HEK293 (cell line): ENCODE data around the gene ZNF668.
A peak's percentile ranks its signal among the peaks of the same experiment; 100 is the strongest.

ENCODE experiments used
- GLIS2 ChIP-seq: fragments of 450-650 bp; formaldehyde crosslinking; IDR thresholded peaks from 2 replicates; pipeline ENCODE4 v1.5.1; 2016; ENCODE audit warnings: missing biosample characterization, missing genetic modification characterization
- HOXA7 ChIP-seq: sonication (generic); formaldehyde crosslinking; IDR thresholded peaks from 2 replicates; pipeline ENCODE4 v1.8.1; 2022; ENCODE audit warnings: missing genetic modification reagents, borderline replicate concordance
- HOXC10 ChIP-seq: sonication (generic); formaldehyde crosslinking; IDR thresholded peaks from 2 replicates; pipeline ENCODE4 v1.8.1; 2023; ENCODE audit warnings: mild to moderate bottlenecking, missing genetic modification reagents
- KLF10 ChIP-seq: fragments of 450-650 bp; IDR thresholded peaks from 2 replicates; pipeline ENCODE4 v1.5.1; 2018; ENCODE audit warnings: missing biosample characterization, mild to moderate bottlenecking, missing genetic modification characterization
- KLF16 ChIP-seq: fragments of 450-650 bp; formaldehyde crosslinking; IDR thresholded peaks from 2 replicates; pipeline ENCODE4 v1.5.1; 2017; ENCODE audit warnings: missing biosample characterization, missing genetic modification characterization
- SCRT2 ChIP-seq: fragments of 450-650 bp; formaldehyde crosslinking; IDR thresholded peaks from 2 replicates; pipeline ENCODE4 v1.5.1; 2016; ENCODE audit warnings: missing biosample characterization, missing genetic modification characterization
- SP7 ChIP-seq: fragments of 450-650 bp; formaldehyde crosslinking; IDR thresholded peaks from 2 replicates; pipeline ENCODE4 v1.5.1; 2016; ENCODE audit warnings: missing biosample characterization, missing genetic modification characterization
- ZBTB17 ChIP-seq: fragments of 450-650 bp; formaldehyde crosslinking; IDR thresholded peaks from 2 replicates; pipeline ENCODE4 v1.5.1; 2016; ENCODE audit warnings: missing biosample characterization, missing genetic modification characterization
- ZBTB6 ChIP-seq: fragments of 450-650 bp; formaldehyde crosslinking; IDR thresholded peaks from 2 replicates; pipeline ENCODE4 v1.5.1; 2017; ENCODE audit warnings: missing biosample characterization, missing genetic modification characterization
- ZBTB7A ChIP-seq: fragments of 450-650 bp; formaldehyde crosslinking; IDR thresholded peaks from 2 replicates; pipeline ENCODE4 v1.5.1; 2016; ENCODE audit warnings: low read depth, missing biosample characterization, missing genetic modification characterization
- ZBTB8A ChIP-seq: fragments of 450-650 bp; formaldehyde crosslinking; IDR thresholded peaks from 2 replicates; pipeline ENCODE4 v1.5.1; 2016; ENCODE audit warnings: missing biosample characterization, missing genetic modification characterization
- ZEB2 ChIP-seq: fragments of 450-650 bp; formaldehyde crosslinking; IDR thresholded peaks from 2 replicates; pipeline ENCODE4 v1.5.1; 2016; ENCODE audit warnings: missing biosample characterization, missing genetic modification characterization
- ZFP3 ChIP-seq: fragments of 450-650 bp; formaldehyde crosslinking; IDR thresholded peaks from 2 replicates; pipeline ENCODE4 v1.5.1; 2016; ENCODE audit warnings: low read depth, missing biosample characterization, missing genetic modification characterization
- ZNF132 ChIP-seq: fragments of 450-650 bp; formaldehyde crosslinking; IDR thresholded peaks from 2 replicates; pipeline ENCODE4 v1.5.1; 2017; ENCODE audit warnings: missing biosample characterization, missing genetic modification characterization, borderline replicate concordance
- ZNF133 ChIP-seq: fragments of 450-650 bp; formaldehyde crosslinking; IDR thresholded peaks from 2 replicates; pipeline ENCODE4 v1.5.1; 2016; ENCODE audit warnings: missing biosample characterization, missing genetic modification characterization
- ZNF175 ChIP-seq: fragments of 450-650 bp; formaldehyde crosslinking; IDR thresholded peaks from 2 replicates; pipeline ENCODE4 v1.5.1; 2016; ENCODE audit warnings: missing biosample characterization, missing genetic modification characterization
- ZNF184 ChIP-seq: fragments of 450-650 bp; IDR thresholded peaks from 2 replicates; pipeline ENCODE4 v1.5.1; 2018; ENCODE audit warnings: missing biosample characterization, mild to moderate bottlenecking, missing genetic modification characterization
- ZNF24 ChIP-seq: fragments of 450-650 bp; formaldehyde crosslinking; IDR thresholded peaks from 2 replicates; pipeline ENCODE4 v1.5.1; 2016; ENCODE audit warnings: missing biosample characterization, missing genetic modification characterization
- ZNF248 ChIP-seq: fragments of 450-650 bp; formaldehyde crosslinking; IDR thresholded peaks from 2 replicates; pipeline ENCODE4 v1.5.1; 2017; ENCODE audit warnings: missing biosample characterization, missing genetic modification characterization
- ZNF274 ChIP-seq, 2 experiments: fragments of 200-500 bp in 1 of 2; fragments of 450-650 bp in 1 of 2; sonication (Bioruptor generic) in 1 of 2; formaldehyde crosslinking in 1 of 2; IDR thresholded peaks; 2 replicates each; pipeline versions ENCODE4 v1.5.1 to v1.6.1; 2014 to 2016; ENCODE audit warnings: borderline replicate concordance in 1 of 2, inconsistent platforms in 1 of 2, low read length in 1 of 2, missing biosample characterization in 1 of 2, missing genetic modification characterization in 1 of 2
- ZNF324 ChIP-seq: fragments of 450-650 bp; formaldehyde crosslinking; IDR thresholded peaks from 2 replicates; pipeline ENCODE4 v1.5.1; 2016; ENCODE audit warnings: missing biosample characterization, missing genetic modification characterization
- ZNF394 ChIP-seq: fragments of 450-650 bp; formaldehyde crosslinking; IDR thresholded peaks from 2 replicates; pipeline ENCODE4 v1.5.1; 2016; ENCODE audit warnings: missing biosample characterization, missing genetic modification characterization, mild to moderate bottlenecking, moderate library complexity, borderline replicate concordance
- ZNF514 ChIP-seq: fragments of 450-650 bp; formaldehyde crosslinking; IDR thresholded peaks from 2 replicates; pipeline ENCODE4 v1.5.1; 2016; ENCODE audit warnings: missing biosample characterization, missing genetic modification characterization
- ZNF561 ChIP-seq: fragments of 450-650 bp; IDR thresholded peaks from 2 replicates; pipeline ENCODE4 v1.5.1; 2018; ENCODE audit warnings: missing biosample characterization, missing genetic modification characterization, borderline replicate concordance
- ZNF571 ChIP-seq: fragments of 450-650 bp; formaldehyde crosslinking; IDR thresholded peaks from 2 replicates; pipeline ENCODE4 v1.5.0; 2017; ENCODE audit warnings: missing biosample characterization, missing genetic modification characterization
- ZNF621 ChIP-seq: fragments of 450-650 bp; formaldehyde crosslinking; IDR thresholded peaks from 2 replicates; pipeline ENCODE4 v1.5.1; 2017; ENCODE audit warnings: missing biosample characterization, missing genetic modification characterization
- ZNF629 ChIP-seq: fragments of 450-650 bp; formaldehyde crosslinking; IDR thresholded peaks from 2 replicates; pipeline ENCODE4 v1.5.1; 2017; ENCODE audit warnings: missing biosample characterization, missing genetic modification characterization
- ZNF677 ChIP-seq: fragments of 450-650 bp; IDR thresholded peaks from 2 replicates; pipeline ENCODE4 v1.5.0; 2018; ENCODE audit warnings: missing biosample characterization, mild to moderate bottlenecking, missing genetic modification characterization, moderate library complexity
- ZNF785 ChIP-seq: fragments of 450-650 bp; formaldehyde crosslinking; IDR thresholded peaks from 2 replicates; pipeline ENCODE4 v1.5.1; 2016; ENCODE audit warnings: missing biosample characterization, missing genetic modification characterization
- ZNF791 ChIP-seq: fragments of 450-650 bp; formaldehyde crosslinking; IDR thresholded peaks from 2 replicates; pipeline ENCODE4 v1.5.1; 2016; ENCODE audit warnings: missing biosample characterization, missing genetic modification characterization
- ZNF792 ChIP-seq: fragments of 450-650 bp; formaldehyde crosslinking; IDR thresholded peaks from 2 replicates; pipeline ENCODE4 v1.5.1; 2016; ENCODE audit warnings: missing biosample characterization, missing genetic modification characterization
- ZNF843 ChIP-seq: fragments of 450-650 bp; formaldehyde crosslinking; IDR thresholded peaks from 2 replicates; pipeline ENCODE4 v1.5.1; 2016; ENCODE audit warnings: missing biosample characterization, missing genetic modification characterization
- ZSCAN5A ChIP-seq: fragments of 450-650 bp; formaldehyde crosslinking; IDR thresholded peaks from 2 replicates; pipeline ENCODE4 v1.5.1; 2016; ENCODE audit warnings: missing biosample characterization, missing genetic modification characterization
- TF ChIP-seq, protein P1 (sequence below): IDR thresholded peaks from 2 replicates; pipeline ENCODE4 v1.6.1; 2011; ENCODE audit warnings: mild to moderate bottlenecking, low read depth, low read length, borderline replicate concordance
- TF ChIP-seq, protein P2 (sequence below): fragments of 450-650 bp; formaldehyde crosslinking; conservative IDR thresholded peaks from 2 replicates; pipeline ENCODE4 v1.5.1; 2016; ENCODE audit warnings: low read depth, missing biosample characterization, missing genetic modification characterization
- TF ChIP-seq, protein P3 (sequence below): fragments of 450-650 bp; formaldehyde crosslinking; optimal IDR thresholded peaks from 2 replicates; pipeline ENCODE3; 2016; ENCODE audit warnings: missing biosample characterization, mild to moderate bottlenecking, missing genetic modification characterization

Gene ZNF668

DNA sequence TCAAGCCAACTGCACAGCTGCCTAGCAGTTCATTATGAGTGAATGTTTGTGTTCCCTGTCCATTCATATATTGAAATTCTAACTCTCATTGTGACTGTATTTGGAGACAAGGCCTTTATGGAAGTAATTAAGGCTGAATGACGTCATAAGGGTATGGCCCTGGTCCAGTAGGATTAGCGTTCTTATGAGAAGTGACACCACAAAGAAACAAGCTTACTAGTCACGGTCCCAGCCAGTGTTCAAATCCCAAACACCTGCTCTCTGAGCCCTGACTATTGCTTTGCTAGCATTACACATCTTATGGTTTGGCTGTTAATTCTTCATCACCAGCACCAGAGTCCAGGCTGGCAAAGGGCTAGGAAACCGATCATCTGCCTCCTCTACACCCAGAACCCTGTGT, 2.2 kb downstream of the ZNF668 start (continued):
- TF ChIP-seq ZSCAN5A (tag by site-specific recombination), result no peak
- no peak for TF ChIP-seq ZNF24 (tag by site-specific recombination)
- no peak for TF ChIP-seq SCRT2 (tag by site-specific recombination)
- no peak for TF ChIP-seq ZNF248
- TF ChIP-seq ZNF324 (tag by site-specific recombination), result no peak
- TF ChIP-seq ZBTB17, result no peak
- TF ChIP-seq ZNF621 (tag by site-specific recombination), result no peak
- no peak for TF ChIP-seq ZNF677 (tag by site-specific recombination)
- TF ChIP-seq ZNF629, result peak; percentile 97
- TF ChIP-seq ZNF561 (tag by site-specific recombination), result no peak
- TF ChIP-seq ZNF394 (tag by site-specific recombination), result peak; percentile 53; the same call in 1 of the 2 replicates
- no peak for TF ChIP-seq ZBTB6 (tag by site-specific recombination)
- TF ChIP-seq, protein P1, sequence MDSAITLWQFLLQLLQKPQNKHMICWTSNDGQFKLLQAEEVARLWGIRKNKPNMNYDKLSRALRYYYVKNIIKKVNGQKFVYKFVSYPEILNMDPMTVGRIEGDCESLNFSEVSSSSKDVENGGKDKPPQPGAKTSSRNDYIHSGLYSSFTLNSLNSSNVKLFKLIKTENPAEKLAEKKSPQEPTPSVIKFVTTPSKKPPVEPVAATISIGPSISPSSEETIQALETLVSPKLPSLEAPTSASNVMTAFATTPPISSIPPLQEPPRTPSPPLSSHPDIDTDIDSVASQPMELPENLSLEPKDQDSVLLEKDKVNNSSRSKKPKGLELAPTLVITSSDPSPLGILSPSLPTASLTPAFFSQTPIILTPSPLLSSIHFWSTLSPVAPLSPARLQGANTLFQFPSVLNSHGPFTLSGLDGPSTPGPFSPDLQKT, result no peak
- no peak for TF ChIP-seq ZBTB7A (tag by site-specific recombination)
- TF ChIP-seq ZNF791 (tag by site-specific recombination), result no peak
- TF ChIP-seq ZNF514, result no peak
- peak; percentile 53 for TF ChIP-seq ZEB2 (tag by site-specific recombination)
- TF ChIP-seq, protein P2, sequence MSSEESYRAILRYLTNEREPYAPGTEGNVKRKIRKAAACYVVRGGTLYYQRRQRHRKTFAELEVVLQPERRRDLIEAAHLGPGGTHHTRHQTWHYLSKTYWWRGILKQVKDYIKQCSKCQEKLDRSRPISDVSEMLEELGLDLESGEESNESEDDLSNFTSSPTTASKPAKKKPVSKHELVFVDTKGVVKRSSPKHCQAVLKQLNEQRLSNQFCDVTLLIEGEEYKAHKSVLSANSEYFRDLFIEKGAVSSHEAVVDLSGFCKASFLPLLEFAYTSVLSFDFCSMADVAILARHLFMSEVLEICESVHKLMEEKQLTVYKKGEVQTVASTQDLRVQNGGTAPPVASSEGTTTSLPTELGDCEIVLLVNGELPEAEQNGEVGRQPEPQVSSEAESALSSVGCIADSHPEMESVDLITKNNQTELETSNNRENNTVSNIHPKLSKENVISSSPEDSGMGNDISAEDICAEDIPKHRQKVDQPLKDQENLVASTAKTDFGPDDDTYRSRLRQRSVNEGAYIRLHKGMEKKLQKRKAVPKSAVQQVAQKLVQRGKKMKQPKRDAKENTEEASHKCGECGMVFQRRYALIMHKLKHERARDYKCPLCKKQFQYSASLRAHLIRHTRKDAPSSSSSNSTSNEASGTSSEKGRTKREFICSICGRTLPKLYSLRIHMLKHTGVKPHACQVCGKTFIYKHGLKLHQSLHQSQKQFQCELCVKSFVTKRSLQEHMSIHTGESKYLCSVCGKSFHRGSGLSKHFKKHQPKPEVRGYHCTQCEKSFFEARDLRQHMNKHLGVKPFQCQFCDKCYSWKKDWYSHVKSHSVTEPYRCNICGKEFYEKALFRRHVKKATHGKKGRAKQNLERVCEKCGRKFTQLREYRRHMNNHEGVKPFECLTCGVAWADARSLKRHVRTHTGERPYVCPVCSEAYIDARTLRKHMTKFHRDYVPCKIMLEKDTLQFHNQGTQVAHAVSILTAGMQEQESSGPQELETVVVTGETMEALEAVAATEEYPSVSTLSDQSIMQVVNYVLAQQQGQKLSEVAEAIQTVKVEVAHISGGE (tag by site-specific recombination), result no peak
- peak; percentile 33 for TF ChIP-seq SP7
- no peak for TF ChIP-seq HOXC10 (CRISPR knock-in tag)
- TF ChIP-seq ZNF132, result no peak
- TF ChIP-seq ZFP3 (tag by site-specific recombination), result no peak
- TF ChIP-seq ZNF843 (tag by site-specific recombination), result 0 out of 2 replicates have a peak, but pooled peaks have one; percentile 28
- no peak for TF ChIP-seq ZNF175 (tag by site-specific recombination)
- peak; percentile 32; the same call in 1 of the 2 replicates for TF ChIP-seq ZNF184 (tag by site-specific recombination)
- TF ChIP-seq ZNF133 (tag by site-specific recombination), result no peak
- no peak for TF ChIP-seq ZBTB8A (tag by site-specific recombination)
- TF ChIP-seq ZNF274 (IDR thresholded peaks at IDR 0.05; ENCODE audit: low read length), result no peak
- no peak for TF ChIP-seq ZNF274 (tag by site-specific recombination; IDR thresholded peaks at IDR 0.05; ENCODE audit: borderline replicate concordance)
- TF ChIP-seq, protein P3, sequence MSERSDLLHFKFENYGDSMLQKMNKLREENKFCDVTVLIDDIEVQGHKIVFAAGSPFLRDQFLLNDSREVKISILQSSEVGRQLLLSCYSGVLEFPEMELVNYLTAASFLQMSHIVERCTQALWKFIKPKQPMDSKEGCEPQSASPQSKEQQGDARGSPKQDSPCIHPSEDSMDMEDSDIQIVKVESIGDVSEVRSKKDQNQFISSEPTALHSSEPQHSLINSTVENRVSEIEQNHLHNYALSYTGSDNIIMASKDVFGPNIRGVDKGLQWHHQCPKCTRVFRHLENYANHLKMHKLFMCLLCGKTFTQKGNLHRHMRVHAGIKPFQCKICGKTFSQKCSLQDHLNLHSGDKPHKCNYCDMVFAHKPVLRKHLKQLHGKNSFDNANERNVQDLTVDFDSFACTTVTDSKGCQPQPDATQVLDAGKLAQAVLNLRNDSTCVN, result no peak
- TF ChIP-seq GLIS2 (tag by site-specific recombination), result no peak
- TF ChIP-seq HOXA7, result no peak
- TF ChIP-seq ZNF792 (tag by site-specific recombination), result no peak
- TF ChIP-seq KLF16 (tag by site-specific recombination), result no peak
- TF ChIP-seq KLF10 (tag by site-specific recombination), result no peak
- no peak for TF ChIP-seq ZNF571
- no peak for TF ChIP-seq ZNF785 (tag by site-specific recombination)
